K562 (cell line): ENCODE data around the gene ADAMTS7.
"Not testable (repeated sequence)": the region's sequence is repeated elsewhere in the genome, so short reads cannot be mapped to it uniquely, and the experiment has no call there.

Experiments
- HDAC2 ChIP-seq: fragments of 450-650 bp; IDR thresholded peaks from 2 replicates; pipeline ENCODE4 v1.6.1; 2016; ENCODE audit warnings: mild to moderate bottlenecking
- JUN ChIP-seq, 2 experiments: sonication (generic) in 1 of 2; formaldehyde crosslinking in 1 of 2; IDR thresholded peaks; 2 replicates each; pipeline versions ENCODE4 v1.6.1 to v1.8.0; 2012 to 2022; ENCODE audit warnings: borderline replicate concordance in 2 of 2, mild to moderate bottlenecking in 2 of 2, improper control_type of control experiment in 1 of 2, low read depth in 1 of 2, low read length in 1 of 2, missing genetic modification reagents in 1 of 2
- ZNF232 ChIP-seq: sonication (generic); formaldehyde crosslinking; IDR thresholded peaks from 2 replicates; pipeline ENCODE4 v1.8.0; 2022; ENCODE audit warnings: mild to moderate bottlenecking, missing genetic modification reagents
- TF ChIP-seq, protein P1 (sequence below): sonication (generic); formaldehyde crosslinking; IDR thresholded peaks from 2 replicates; pipeline ENCODE4 v1.5.0; 2020; ENCODE audit warnings: missing genetic modification reagents

DNA sequence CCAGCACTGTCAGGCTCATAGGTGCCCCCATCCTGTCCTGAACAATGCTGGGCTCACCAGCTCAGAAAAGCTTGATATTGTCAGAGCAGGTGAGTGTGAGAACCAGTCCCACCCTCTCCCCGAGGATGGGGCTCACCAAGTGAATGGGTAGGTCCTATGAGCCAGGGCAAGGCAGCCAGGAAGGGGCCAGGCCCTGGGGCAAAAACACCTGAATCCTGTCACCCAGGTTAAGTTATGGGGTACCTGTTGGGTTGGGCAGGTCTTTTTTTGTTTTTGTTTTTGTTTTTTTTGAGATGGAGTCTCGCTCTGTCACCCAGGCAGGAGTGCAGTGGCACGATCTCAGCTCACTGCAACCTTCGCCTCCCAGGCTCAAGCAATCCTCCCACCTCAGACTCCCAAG lies 16.8 kb downstream of the ADAMTS7 start:
- not testable (repeated sequence) for TF ChIP-seq ZNF232 (CRISPR knock-in tag); JUN (IDR thresholded peaks at IDR 0.05; ENCODE audit: borderline replicate concordance, low read depth, low read length); JUN (CRISPR knock-in tag; IDR thresholded peaks at IDR 0.05; ENCODE audit: borderline replicate concordance); HDAC2
- TF ChIP-seq, protein P1, sequence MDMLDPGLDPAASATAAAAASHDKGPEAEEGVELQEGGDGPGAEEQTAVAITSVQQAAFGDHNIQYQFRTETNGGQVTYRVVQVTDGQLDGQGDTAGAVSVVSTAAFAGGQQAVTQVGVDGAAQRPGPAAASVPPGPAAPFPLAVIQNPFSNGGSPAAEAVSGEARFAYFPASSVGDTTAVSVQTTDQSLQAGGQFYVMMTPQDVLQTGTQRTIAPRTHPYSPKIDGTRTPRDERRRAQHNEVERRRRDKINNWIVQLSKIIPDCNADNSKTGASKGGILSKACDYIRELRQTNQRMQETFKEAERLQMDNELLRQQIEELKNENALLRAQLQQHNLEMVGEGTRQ = not testable (repeated sequence)
